LNCaP clone FGC (cell line): ENCODE measurements around the gene TBC1D10A.

ENCODE experiments used
- DNase-seq: peaks from one replicate; pipeline ENCODE4 v3.0.0-alpha.2; 2011; ENCODE audit warnings: low read depth
- H3K4me3 ChIP-seq: 2 replicates; pipeline ENCODE4 v1.5.1; 2011; ENCODE audit warnings: mild to moderate bottlenecking, low read depth, low read length, control low read depth
- TF ChIP-seq, protein P1 (sequence below): IDR thresholded peaks from 2 replicates; pipeline ENCODE4 v1.5.1; 2012; ENCODE audit warnings: mild to moderate bottlenecking; ENCODE audit not compliant: control insufficient read depth, insufficient read depth; ENCODE audit errors: extremely low read depth

TBC1D10A gene

DNA sequence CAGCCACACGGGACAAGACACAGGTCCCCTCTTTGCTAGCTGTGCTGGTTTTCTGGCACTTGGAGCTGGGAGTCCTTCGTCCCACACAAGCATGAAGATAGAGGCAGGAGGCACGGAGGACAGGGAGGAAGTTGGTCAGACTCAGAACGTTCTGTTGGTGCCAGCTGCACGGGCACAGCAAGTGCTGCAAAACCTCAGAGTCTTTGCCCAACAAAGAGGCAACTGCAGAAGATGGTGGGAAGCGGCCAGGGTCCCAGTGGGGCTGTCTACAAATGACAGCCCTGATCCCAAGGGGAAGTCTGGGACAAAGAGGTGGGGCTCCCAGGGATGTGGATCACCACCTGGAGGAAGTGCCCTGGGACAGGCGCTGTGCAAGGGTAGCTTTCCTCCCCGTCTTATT is 50.7 kb downstream of the TBC1D10A start:
- no peak for DNase-seq
- TF ChIP-seq, protein P1, sequence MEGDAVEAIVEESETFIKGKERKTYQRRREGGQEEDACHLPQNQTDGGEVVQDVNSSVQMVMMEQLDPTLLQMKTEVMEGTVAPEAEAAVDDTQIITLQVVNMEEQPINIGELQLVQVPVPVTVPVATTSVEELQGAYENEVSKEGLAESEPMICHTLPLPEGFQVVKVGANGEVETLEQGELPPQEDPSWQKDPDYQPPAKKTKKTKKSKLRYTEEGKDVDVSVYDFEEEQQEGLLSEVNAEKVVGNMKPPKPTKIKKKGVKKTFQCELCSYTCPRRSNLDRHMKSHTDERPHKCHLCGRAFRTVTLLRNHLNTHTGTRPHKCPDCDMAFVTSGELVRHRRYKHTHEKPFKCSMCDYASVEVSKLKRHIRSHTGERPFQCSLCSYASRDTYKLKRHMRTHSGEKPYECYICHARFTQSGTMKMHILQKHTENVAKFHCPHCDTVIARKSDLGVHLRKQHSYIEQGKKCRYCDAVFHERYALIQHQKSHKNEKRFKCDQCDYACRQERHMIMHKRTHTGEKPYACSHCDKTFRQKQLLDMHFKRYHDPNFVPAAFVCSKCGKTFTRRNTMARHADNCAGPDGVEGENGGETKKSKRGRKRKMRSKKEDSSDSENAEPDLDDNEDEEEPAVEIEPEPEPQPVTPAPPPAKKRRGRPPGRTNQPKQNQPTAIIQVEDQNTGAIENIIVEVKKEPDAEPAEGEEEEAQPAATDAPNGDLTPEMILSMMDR: no peak
- no peak overlapping the region for H3K4me3 ChIP-seq

DNA sequence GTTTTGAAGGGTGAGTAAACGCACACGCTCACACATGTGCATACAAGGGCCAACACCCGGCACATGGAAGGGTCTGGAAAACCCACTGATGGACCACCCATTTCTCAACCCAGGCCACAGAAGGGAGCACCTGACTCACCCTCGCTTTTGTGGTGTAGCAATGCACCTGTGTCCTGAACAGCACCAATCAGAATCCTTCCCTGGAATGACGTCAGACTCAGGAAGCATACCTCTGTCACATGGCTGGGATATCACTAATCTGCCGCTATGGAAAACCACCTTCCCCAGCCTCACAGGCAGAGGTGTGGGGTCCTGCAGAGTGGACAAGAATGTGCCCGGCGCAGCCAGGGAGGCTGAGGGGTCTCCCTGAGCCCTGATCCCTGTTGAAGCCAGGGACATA is 51.1 kb downstream of the TBC1D10A start:
- DNase-seq: no peak
- TF ChIP-seq, protein P1: no peak

DNA sequence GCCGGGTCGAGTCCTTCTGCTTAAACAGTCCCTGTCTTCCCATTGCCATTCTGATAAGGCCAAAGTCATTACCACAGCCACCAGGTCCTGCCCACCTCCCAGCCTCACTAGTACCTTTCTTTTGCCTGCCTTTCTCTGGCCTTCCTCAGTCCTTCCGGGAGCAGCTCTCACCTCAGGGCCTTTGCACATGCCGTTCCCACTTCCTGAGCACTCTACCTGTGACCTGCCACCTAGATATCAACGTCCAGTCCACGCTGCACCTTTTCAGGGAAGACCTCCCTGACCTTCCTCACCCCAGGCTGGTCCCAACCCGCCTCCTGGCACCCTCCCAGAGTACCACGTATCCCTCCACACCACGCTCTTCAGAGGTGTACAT is 52.3 kb downstream of the TBC1D10A start:
- TF ChIP-seq, protein P1: no peak
- no peak overlapping the region for H3K4me3 ChIP-seq
- no peak for DNase-seq

More for the DNA sequence above, 51.1 kb downstream of the TBC1D10A start:
- H3K4me3 ChIP-seq: no peak overlapping the region

DNA sequence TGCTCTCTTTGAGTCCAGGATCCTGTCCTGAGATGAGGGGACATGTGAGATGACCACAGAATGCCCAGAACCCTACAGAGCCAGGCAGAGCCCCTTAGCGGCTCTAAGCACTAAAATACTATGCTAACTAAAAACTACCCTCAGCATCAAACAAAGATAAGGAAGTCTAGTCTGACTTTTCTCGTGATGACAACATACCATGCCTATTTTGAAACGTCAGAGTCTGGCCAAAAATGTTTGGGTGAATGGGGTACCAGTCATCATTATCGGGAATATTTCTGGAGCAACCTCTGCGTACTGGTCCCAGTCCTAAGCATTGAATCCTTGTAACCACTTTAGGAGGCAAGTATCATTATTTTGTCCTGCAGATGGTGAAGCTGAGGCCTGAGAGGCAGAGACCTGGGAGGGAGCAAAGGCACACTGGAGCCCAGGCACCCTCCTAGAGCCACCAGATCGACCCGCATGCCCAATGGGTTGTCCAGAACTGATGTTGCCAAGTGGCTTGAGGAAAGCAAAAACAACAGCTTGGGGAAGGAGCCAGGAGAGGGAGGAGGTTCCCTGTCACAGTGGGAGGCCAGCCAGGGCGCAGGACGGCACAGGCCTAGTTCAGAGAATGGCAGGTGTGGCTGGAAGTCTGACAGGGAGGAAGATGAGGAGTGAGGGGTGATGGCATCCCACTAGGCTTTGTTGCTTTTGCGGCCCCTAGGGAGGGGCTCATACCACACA is 52.9 kb downstream of the TBC1D10A start:
- TF ChIP-seq, protein P1: no peak
- DNase-seq: no peak
- H3K4me3 ChIP-seq: no peak overlapping the region

DNA sequence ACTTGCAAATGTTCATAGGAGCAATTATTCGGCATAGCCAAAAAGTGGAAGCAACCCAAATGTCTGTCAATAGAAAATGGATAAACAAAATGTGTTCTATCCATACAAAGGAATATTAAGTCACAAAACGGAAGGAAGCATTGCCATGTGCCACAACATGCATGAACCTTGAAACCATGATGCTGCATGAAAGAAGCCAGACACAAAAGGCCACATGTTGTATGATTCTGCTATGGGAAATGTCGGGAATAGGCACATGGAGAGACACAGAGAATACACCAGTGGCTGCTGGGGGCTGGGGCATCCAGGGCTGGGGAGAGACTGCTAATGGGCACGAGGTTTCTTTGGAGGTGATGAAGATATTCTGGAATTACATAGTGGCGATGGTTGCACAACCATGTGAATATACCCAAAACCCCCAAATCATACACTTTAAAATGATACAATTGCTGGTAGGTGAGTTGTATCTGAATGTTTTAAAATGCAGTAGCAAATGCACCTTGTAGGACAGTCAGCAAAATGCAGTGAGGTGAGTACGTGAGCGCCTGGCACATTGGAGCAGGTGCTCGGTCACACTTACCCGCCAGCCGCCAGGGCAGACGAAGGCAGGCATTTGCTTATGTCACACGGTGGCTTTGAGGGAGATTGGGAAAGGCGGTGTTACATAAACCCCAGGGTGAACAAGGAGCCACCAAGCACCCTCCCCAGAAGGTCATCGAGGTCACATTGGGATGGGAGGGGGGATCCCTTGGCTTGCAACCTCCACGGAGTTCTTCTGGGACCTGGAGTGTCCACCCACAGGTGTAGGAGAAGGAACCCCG is 53.8 kb downstream of the TBC1D10A start:
- no peak overlapping the region for H3K4me3 ChIP-seq
- DNase-seq: no peak
- TF ChIP-seq, protein P1: no peak

DNA sequence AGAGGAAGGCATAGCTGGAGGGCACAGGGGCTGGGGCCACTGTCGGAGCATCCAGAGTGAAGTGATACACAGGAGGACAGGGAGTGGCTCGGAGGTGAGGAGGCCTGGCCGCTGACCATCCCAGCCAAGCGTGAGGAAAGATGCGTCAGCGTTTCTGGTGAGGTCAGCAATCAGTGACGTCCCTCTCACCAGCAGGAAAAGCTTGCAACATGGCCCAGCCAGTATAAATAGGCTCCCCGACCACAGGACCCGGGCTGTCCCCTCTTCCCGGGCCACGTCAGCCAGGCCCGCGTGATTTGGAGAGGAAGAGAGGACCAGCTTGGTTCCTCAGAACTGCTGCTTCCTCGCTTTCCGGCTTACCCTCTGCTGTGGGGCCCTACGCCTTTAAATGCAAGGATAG is 55.9 kb downstream of the TBC1D10A start:
- TF ChIP-seq, protein P1: no peak
- no peak overlapping the region for H3K4me3 ChIP-seq
- no peak for DNase-seq
